Muscle layer of duodenum (tissue), 2 donors: ENCODE results near the gene PAFAH1B1.

Experiments used
- H3K27ac ChIP-seq: one replicate; pipeline ENCODE4 v1.7.0; 2013; ENCODE audit warnings: mild to moderate bottlenecking, low read length
- H3K27me3 ChIP-seq: one replicate; pipeline ENCODE4 v1.7.0; 2013; ENCODE audit warnings: low read depth, mild to moderate bottlenecking, control low read depth, low read length
- H3K36me3 ChIP-seq, 2 donors: one replicate each; pipeline ENCODE4 v1.7.0; 2013; ENCODE audit warnings: low read length in 2 of 2, control low read depth in 1 of 2, mild to moderate bottlenecking in 1 of 2; ENCODE audit not compliant: insufficient read depth in 2 of 2, control insufficient read depth in 1 of 2
- H3K4me1 ChIP-seq, 2 donors: one replicate each; pipeline ENCODE4 v1.7.0; 2013; ENCODE audit warnings: low read length in 2 of 2, mild to moderate bottlenecking in 2 of 2, control low read depth in 1 of 2, moderate library complexity in 1 of 2; ENCODE audit not compliant: insufficient read depth in 2 of 2, control insufficient read depth in 1 of 2
- H3K4me3 ChIP-seq, 2 donors: one replicate each; pipeline ENCODE4 v1.7.0; 2013; ENCODE audit warnings: low read length in 2 of 2, low read depth in 1 of 2, mild to moderate bottlenecking in 1 of 2
- H3K9me3 ChIP-seq, 2 donors: one replicate each; pipeline ENCODE4 v1.7.0; 2013; ENCODE audit warnings: low read length in 2 of 2, control low read depth in 1 of 2, mild to moderate bottlenecking in 1 of 2; ENCODE audit not compliant: control insufficient read depth in 1 of 2
- donor health status: healthy.

The PAFAH1B1 gene

DNA sequence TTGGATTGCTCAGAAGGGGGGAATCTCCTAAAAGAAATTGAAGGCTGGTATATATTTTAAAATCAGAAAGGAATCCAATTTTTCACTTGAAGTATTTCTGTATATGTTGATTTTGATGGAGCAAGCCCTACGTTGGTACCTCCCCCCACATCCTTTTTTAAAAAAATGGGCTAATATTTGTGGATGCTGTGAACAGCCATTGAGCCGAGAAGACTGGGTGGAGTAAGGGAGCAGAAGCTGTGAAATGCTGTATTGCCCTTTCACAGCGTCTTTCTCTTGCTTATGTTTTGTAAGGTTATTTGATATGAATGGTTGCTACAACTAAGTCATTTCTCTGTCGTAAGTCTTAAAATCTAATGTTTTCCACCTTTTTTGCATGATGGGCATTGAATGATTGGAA, 2.3 kb downstream of the PAFAH1B1 start:
- Histone ChIP-seq H3K36me3 (peaks cover 0 to 6% of the 10 kb centered on the region in 2 donors), H3K9me3 (no peaks in the 10 kb centered on the region), H3K4me3 (peak overlapping the region; percentile 76 to 88), H3K27me3 (no peaks in the 10 kb centered on the region), H3K27ac (peak overlapping the region; percentile 58), H3K4me1 (peaks cover 10 to 36% of the 10 kb centered on the region in 2 donors)

- no peaks in the 10 kb centered on the region for H3K9me3 ChIP-seq
- no peak overlapping the region for H3K27ac ChIP-seq
- peaks cover 10 to 44% of the 10 kb centered on the region in 2 donors for H3K4me1 ChIP-seq
- H3K27me3 ChIP-seq = no peaks in the 10 kb centered on the region
- H3K36me3 ChIP-seq = peaks cover 0 to under 1% of the 10 kb centered on the region in 2 donors
- H3K4me3 ChIP-seq = no peak overlapping the region
These were observed 4.7 kb downstream of the PAFAH1B1 start for GRCh38 chr17:2598166-2598565.

- H3K36me3 ChIP-seq = no peaks in the 10 kb centered on the region
- no peaks in the 10 kb centered on the region for H3K9me3 ChIP-seq
- no peak overlapping the region for H3K27ac ChIP-seq
- no peaks in the 10 kb centered on the region for H3K27me3 ChIP-seq
- no peak overlapping the region for H3K4me3 ChIP-seq
- peaks cover 10 to 47% of the 10 kb centered on the region in 2 donors for H3K4me1 ChIP-seq
These were observed 9.2 kb downstream of the PAFAH1B1 start for GRCh38 chr17:2602597-2603017.

DNA sequence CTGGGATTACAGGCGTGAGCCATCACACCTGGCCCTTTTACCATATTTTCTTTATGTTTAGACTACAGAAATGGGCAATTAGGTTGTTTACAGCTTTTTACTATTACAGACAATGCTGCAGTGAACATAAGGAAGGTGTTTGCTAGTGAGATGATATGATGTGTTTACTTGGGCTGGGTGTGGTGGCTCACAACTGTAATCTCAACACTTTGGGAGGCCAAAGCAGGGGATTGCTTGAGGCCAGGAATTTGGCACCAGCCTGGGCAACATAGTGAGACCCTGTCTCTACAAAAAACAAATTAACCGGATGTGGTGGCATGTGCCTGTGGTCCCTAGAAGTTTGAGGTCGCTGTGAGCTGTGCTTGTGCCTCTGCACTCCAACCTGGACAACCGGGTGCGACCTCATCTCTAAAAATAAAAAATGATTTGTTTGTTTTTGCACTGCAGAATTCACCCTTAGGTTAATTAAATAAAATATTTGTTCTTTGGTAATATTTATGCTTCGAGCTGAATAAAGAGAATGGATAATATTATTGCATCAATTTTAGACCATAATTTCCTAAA, 15.0 kb downstream of the PAFAH1B1 start:
- H3K9me3 ChIP-seq = no peaks in the 10 kb centered on the region
- peaks cover 0 to 47% of the 10 kb centered on the region in 2 donors for H3K4me1 ChIP-seq

DNA sequence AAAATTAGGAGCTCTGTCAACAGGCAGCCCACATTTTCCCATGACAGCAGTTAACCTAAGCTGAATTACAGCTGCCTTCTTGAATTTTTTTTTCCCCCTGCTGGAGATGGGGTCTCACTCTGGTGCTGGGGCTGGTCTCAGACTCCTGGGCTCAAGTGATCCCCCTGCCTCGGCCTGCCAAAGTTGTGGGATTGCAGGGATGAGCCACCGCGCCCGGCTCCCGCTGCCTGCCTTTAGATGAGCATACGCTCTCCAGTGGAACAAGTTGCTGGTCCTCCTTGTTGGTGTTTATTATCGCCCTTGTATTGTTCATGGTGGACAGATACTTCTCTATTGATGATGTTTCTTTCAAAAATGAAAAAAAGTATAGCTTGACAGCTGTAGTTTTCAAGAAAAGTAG, 15.6 kb downstream of the PAFAH1B1 start:
- H3K9me3 ChIP-seq = no peaks in the 10 kb centered on the region
- H3K36me3 ChIP-seq = no peaks in the 10 kb centered on the region
- no peaks in the 10 kb centered on the region for H3K27me3 ChIP-seq
- H3K4me3 ChIP-seq = no peak overlapping the region
- peaks cover 0 to 47% of the 10 kb centered on the region in 2 donors for H3K4me1 ChIP-seq
- H3K27ac ChIP-seq = no peak overlapping the region

More for the DNA sequence above, 15.0 kb downstream of the PAFAH1B1 start:
- no peak overlapping the region for H3K4me3 ChIP-seq
- no peaks in the 10 kb centered on the region for H3K36me3 ChIP-seq
- H3K27me3 ChIP-seq = no peaks in the 10 kb centered on the region
- no peak overlapping the region for H3K27ac ChIP-seq

DNA sequence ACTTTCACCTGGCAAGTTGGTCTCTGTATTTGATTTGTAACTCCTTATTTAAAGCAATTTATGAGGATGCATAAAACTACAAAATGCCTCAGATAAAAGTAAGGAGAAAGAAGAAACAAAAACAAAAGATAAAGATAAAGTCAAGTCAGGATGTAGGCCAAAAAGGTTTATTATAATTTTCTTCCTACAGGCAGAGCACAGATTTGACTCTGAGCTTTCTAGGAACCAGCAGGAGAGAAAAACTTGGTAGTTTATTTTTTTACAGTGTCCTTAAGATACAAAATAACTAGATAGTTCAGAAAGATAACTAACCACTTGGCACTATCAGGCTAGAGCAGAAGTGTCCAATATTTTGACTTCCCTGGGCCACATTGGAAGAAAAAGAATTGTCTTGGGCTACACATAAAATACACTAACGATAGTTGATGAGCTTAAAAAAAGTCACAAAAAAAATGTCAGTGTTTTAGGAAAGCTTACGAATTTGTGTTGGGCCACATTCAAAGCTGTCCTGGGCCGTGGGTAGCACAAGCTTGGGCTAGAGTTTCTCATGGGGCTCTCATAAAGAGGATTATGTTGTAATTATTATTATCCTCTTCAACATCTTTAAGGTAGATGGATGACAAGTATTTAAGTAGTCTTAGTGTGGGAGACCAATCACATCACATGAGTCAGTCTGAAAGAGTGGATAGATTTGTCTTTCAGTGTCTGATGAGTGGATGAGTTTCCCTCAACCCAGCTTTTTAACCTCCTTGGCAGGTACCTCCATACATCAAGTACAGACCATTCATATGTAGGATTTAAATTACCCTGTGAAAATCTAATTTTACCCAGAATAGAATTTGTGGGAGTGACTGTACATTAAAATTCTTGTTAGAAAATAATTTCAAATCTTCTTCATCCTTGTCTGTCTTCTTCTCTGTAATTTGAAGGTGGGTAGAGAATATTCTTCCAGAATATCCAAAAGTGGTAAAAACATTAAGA, 17.0 kb downstream of the PAFAH1B1 start:
- H3K4me3 ChIP-seq = no peak overlapping the region
- no peak overlapping the region for H3K27ac ChIP-seq
- no peaks in the 10 kb centered on the region for H3K27me3 ChIP-seq
- no peaks in the 10 kb centered on the region for H3K9me3 ChIP-seq
- H3K4me1 ChIP-seq = peaks cover 0 to 37% of the 10 kb centered on the region in 2 donors
- H3K36me3 ChIP-seq = no peaks in the 10 kb centered on the region

DNA sequence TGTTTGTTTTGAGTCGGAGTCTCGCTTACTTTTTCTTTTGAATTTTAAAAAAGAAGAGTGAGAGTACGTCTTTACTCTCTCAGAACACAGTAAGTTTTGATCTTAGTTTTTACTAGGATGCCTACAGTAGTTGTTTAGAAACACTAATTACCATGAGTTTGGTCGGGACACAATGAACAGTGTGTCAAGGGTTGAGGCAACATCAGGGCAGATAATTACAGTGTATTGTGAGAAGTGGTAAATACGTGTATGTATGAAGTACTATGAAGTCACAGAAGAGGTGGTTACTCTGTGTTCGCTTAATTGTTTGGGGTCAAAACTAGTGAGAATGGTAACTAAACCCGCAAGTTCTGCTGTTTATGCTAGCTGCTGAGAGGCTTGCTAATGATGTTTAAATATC, 18.2 kb downstream of the PAFAH1B1 start:
- H3K27ac ChIP-seq = no peak overlapping the region
- no peaks in the 10 kb centered on the region for H3K27me3 ChIP-seq
- H3K4me3 ChIP-seq = no peak overlapping the region
- peaks cover 0 to 30% of the 10 kb centered on the region in 2 donors for H3K4me1 ChIP-seq
- H3K36me3 ChIP-seq = no peaks in the 10 kb centered on the region
- no peaks in the 10 kb centered on the region for H3K9me3 ChIP-seq

DNA sequence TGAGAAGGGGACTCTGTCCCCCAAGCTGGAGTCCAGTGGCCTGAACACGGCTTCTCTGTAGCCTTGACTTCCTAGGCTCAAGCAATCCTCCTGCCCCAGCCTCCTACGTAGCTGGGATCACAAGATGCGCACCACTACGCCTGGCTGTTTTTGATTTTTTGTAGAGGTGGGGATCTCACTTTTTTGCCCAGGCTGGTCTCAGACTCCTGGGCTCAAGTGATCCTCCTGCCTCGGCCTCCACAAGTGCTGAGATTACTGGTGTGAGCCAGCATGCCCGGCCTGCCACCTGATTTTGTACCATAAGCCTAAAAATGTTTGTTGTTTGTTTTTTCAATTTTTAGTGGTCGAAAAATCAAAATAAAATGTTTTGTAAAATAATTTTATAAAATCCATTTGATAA, 19.2 kb downstream of the PAFAH1B1 start:
- Histone ChIP-seq H3K4me1 (peaks cover 0 to 30% of the 10 kb centered on the region in 2 donors), H3K27ac (no peak overlapping the region), H3K4me3 (no peak overlapping the region), H3K9me3 (no peaks in the 10 kb centered on the region), H3K27me3 (no peaks in the 10 kb centered on the region), H3K36me3 (no peaks in the 10 kb centered on the region)

DNA sequence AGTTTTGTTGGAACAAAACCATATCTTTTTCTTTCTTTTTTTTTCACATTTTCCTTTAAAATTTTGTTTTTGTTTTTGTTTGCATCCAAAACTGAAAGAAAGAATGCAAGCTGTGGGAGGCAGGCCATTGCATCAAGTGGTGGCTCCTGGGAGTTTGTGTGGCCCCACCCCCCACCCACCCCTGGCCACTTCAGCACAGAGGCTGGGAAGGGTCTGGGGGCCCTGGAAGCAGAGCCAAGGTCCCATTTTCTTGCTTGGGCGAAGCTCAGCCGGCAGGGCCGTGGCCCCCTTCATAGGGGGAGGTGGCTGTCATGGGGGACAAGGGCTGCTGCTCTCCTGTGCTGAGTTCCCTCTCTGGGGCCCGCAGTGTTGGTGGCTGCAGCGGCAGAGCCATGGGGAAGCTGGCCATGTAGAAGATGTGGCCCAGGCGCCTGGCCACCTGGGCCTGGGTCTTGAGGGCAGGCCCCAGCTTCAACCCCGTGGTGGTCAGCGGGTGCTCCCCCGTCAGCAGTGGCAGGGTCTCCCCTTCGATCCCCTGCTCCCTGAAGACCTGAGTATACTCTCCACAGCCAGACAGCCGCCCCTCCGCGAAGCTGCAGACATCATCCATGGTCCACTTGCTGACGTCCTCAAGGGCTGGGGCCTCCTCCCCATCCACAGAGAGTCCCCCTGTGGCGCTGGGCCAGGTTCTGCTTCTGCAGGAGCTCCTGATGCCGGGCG, 19.8 kb downstream of the PAFAH1B1 start:
- H3K36me3 ChIP-seq = no peaks in the 10 kb centered on the region
- H3K27me3 ChIP-seq = no peaks in the 10 kb centered on the region
- H3K9me3 ChIP-seq = no peaks in the 10 kb centered on the region
- H3K4me1 ChIP-seq = peaks cover 0 to 28% of the 10 kb centered on the region in 2 donors
- H3K4me3 ChIP-seq = no peak overlapping the region
- H3K27ac ChIP-seq = no peak overlapping the region

- Histone ChIP-seq H3K27ac (no peak overlapping the region), H3K4me3 (no peak overlapping the region), H3K9me3 (no peaks in the 10 kb centered on the region), H3K4me1 (peaks cover 0 to 19% of the 10 kb centered on the region in 2 donors), H3K36me3 (no peaks in the 10 kb centered on the region), H3K27me3 (no peaks in the 10 kb centered on the region)
These were observed 22.4 kb downstream of the PAFAH1B1 start for GRCh38 chr17:2615882-2616281.

GRCh38 chr17:2621241-2621640, 27.8 kb downstream of the PAFAH1B1 start:
- H3K4me1 ChIP-seq = peaks cover 0 to 22% of the 10 kb centered on the region in 2 donors
- no peak overlapping the region for H3K4me3 ChIP-seq
- H3K9me3 ChIP-seq = no peaks in the 10 kb centered on the region

More at GRCh38 chr17:2621241-2621640, 27.8 kb downstream of the PAFAH1B1 start:
- no peaks in the 10 kb centered on the region for H3K27me3 ChIP-seq
- H3K27ac ChIP-seq = no peak overlapping the region
- H3K36me3 ChIP-seq = no peaks in the 10 kb centered on the region
